NCI-H1092 treated with DMSO at 0.1 percent for 48 hours (cell line): ENCODE measurements around the gene GTF2H2.
"Not testable (repeated sequence)": the region's sequence is repeated elsewhere in the genome, so short reads cannot be mapped to it uniquely, and the experiment has no call there.

Experiments
- DNase-seq: peaks from one replicate; lab custom pipeline; 2025; lab: John Stamatoyannopoulos, UW

The GTF2H2 gene

GRCh38 chr5:71013575-71013974 lies 53.9 kb downstream of the GTF2H2 start:
- no peak for DNase-seq

DNA sequence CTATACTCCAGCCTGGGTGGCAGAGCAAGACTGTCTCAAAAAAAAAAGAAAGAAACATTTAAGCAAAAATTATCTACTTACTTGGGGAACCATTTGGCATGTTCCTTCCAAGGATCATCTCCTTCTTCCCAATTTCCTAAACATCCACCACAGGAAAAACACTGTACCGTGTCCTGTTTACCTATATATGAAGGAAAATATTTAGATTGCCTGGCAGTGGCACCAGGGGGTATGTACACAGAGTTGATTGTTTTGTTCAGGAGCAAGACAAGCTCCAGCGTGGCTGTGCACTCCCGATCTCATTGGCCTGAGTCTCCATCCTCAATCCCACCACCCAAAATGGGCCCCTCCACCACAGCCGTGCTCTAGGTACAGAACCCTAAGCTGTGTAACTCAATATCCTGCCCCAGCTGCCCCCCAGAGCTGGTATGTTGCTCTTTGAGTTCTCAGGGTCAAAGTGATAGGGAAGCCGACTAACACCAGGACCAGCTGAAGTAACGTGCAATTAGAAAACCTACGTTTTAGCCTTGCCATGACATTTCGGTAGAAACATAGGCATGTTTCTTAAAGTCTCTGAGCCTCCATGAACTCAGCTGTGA lies 56.2 kb downstream of the GTF2H2 start:
- no peak for DNase-seq

- DNase-seq: not testable (repeated sequence)
Observed at GRCh38 chr5:71006983-71007382, 60.5 kb downstream of the GTF2H2 start.
